ENCODE data around the gene STAG3. TPM values are rescaled to one million over a fixed set of nuclear protein-coding genes. Genes with fewer than 3 reads are reported as not detected.

Gene STAG3
- total and polyA plus RNA-seq, 10 of the 15 experiments (the other 5 are each of a cell fraction or from before 2014, with no cell fraction given), result 73.0 to 306 (median 120) TPM

- no peak for TF ChIP-seq ZBTB11 (CRISPR knock-in tag; IDR thresholded peaks at IDR 0.05)
- no peak for TF ChIP-seq NR2C1 (IDR thresholded peaks at IDR 0.05)
- no peak for TF ChIP-seq ZBTB4 (CRISPR knock-in tag; IDR thresholded peaks at IDR 0.05)
- TF ChIP-seq ZBTB33 (IDR thresholded peaks at IDR 0.05), result no peak
- TF ChIP-seq TCF3 (IDR thresholded peaks at IDR 0.05; ENCODE audit: borderline replicate concordance, insufficient read depth, low read depth, low read length), result peak; percentile 100
- no peak; the same call in 1 of the 2 replicates for TF ChIP-seq MAX (IDR thresholded peaks at IDR 0.05; ENCODE audit: low read depth, low read length)
- no peak for TF ChIP-seq EZH2 (IDR thresholded peaks at IDR 0.05; ENCODE audit: borderline replicate concordance, control insufficient read depth, low read depth, low read length)
- peak; percentile 84 to 90 for TF ChIP-seq BHLHE40 (IDR thresholded peaks at IDR 0.05; ENCODE audit: borderline replicate concordance in 1 of 2, low read depth in 2 of 2, low read length in 1 of 2)
- peak; percentile 81 for TF ChIP-seq MEF2A (IDR thresholded peaks at IDR 0.05; ENCODE audit: insufficient read depth, low read depth, low read length)
- no peak for TF ChIP-seq STAT3 (IDR thresholded peaks at IDR 0.05; ENCODE audit: low read depth, low read length)
- no peak for TF ChIP-seq RAD21 (IDR thresholded peaks at IDR 0.05; ENCODE audit: insufficient read depth, low read depth, low read length)
- no peak for TF ChIP-seq HCFC1 (IDR thresholded peaks at IDR 0.05; ENCODE audit: low read length)
- no peak for TF ChIP-seq CEBPB (IDR thresholded peaks at IDR 0.05; ENCODE audit: borderline replicate concordance in 1 of 2, low read depth in 2 of 2, low read length in 2 of 2)
- TF ChIP-seq YBX1 (IDR thresholded peaks at IDR 0.05), result no peak
- TF ChIP-seq SUZ12 (IDR thresholded peaks at IDR 0.05; ENCODE audit: unreplicated experiment), result no peak
- TF ChIP-seq RUNX3 (IDR thresholded peaks at IDR 0.05; ENCODE audit: low read length), result peak; percentile 99
- no peak for TF ChIP-seq NFYA (IDR thresholded peaks at IDR 0.05; ENCODE audit: borderline replicate concordance, low read depth, low read length)
- 0 out of 2 replicates have a peak, but pooled peaks have one; percentile 36 for TF ChIP-seq ELK1 (IDR thresholded peaks at IDR 0.05; ENCODE audit: low read depth, low read length)
- peak; percentile 95 for TF ChIP-seq MYB (IDR thresholded peaks at IDR 0.05; ENCODE audit: borderline replicate concordance, low read depth, low read length)
Measured at GRCh38 chr7:100221231-100221718, 43.6 kb downstream of the STAG3 start (continued).
